DOHH2 (cell line): ENCODE results near the gene CYP3A5.

Experiments
- CTCF ChIP-seq: fragments of 200-600 bp; sonication (generic); IDR thresholded peaks from one replicate; pipeline ENCODE4 v1.5.1; 2014; ENCODE audit warnings: antibody characterized with exemption, mild to moderate bottlenecking, low read depth, low read length; ENCODE audit not compliant: poor library complexity, severe bottlenecking
- EZH2phosphoT487 ChIP-seq: fragments of 200-600 bp; sonication (generic); IDR thresholded peaks from 2 replicates; pipeline ENCODE4 v1.6.1; 2017; ENCODE audit warnings: borderline replicate concordance, mild to moderate bottlenecking, antibody characterized with exemption, low read length, moderate library complexity, mixed read lengths

- no peak for TF ChIP-seq CTCF
- TF ChIP-seq EZH2phosphoT487: no peak
Measured at GRCh38 chr7:99629643-99630042, 50.2 kb downstream of the CYP3A5 start.
